Ovary (tissue), 3 donors: ENCODE measurements around the gene RNF10.

Source experiments
- EP300 ChIP-seq: sonication (generic); formaldehyde crosslinking; IDR thresholded peaks from one replicate; pipeline ENCODE4 v1.6.1; 2017; ENCODE audit warnings: antibody characterized with exemption
- POLR2A ChIP-seq: fragments of 450-650 bp; IDR thresholded peaks from one replicate; pipeline ENCODE4 v1.6.1; 2017; ENCODE audit warnings: antibody characterized with exemption, mild to moderate bottlenecking, moderate library complexity
- TF ChIP-seq, protein P1 (sequence below), 3 donors: fragments of 450-650 bp in 2 of 3; fragments of 200-600 bp in 1 of 3; IDR thresholded peaks; one replicate each; pipeline versions ENCODE4 v1.5.1 to v1.8.0; 2016 to 2022; ENCODE audit warnings: antibody characterized with exemption in 3 of 3, mild to moderate bottlenecking in 1 of 3
- donor health status: DM: no; HTN: no; CAD: no.

DNA sequence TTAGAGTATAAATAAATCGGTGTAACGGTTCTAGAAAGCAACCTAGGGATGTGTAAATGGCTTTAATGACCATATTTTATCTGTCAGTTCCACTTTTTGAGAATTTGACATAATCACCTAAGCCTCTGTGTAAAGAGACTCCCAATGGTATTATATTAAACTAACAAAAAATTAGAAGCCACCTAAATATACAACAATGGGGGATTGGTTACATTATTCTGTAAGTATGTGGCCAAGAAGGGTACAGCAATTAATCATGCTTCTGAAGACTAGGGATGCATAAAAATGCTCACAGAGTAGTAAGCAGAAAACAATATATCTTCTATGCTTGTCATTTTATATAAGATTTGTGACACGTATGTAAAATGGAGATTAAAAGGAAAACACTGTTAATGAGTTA lies 10.5 kb downstream of the RNF10 start:
- TF ChIP-seq, protein P1, sequence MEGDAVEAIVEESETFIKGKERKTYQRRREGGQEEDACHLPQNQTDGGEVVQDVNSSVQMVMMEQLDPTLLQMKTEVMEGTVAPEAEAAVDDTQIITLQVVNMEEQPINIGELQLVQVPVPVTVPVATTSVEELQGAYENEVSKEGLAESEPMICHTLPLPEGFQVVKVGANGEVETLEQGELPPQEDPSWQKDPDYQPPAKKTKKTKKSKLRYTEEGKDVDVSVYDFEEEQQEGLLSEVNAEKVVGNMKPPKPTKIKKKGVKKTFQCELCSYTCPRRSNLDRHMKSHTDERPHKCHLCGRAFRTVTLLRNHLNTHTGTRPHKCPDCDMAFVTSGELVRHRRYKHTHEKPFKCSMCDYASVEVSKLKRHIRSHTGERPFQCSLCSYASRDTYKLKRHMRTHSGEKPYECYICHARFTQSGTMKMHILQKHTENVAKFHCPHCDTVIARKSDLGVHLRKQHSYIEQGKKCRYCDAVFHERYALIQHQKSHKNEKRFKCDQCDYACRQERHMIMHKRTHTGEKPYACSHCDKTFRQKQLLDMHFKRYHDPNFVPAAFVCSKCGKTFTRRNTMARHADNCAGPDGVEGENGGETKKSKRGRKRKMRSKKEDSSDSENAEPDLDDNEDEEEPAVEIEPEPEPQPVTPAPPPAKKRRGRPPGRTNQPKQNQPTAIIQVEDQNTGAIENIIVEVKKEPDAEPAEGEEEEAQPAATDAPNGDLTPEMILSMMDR (IDR thresholded peaks at IDR 0.05), result no peak
- TF ChIP-seq EP300, result no peak
- no peak for TF ChIP-seq POLR2A
